Neutrophil (primary cell): ENCODE data around the gene TMEM135.

ENCODE experiments used
- H3K27ac ChIP-seq: fragments of 200-600 bp; sonication (generic); 2 replicates; pipeline ENCODE4 v1.5.1; 2016; ENCODE audit warnings: mild to moderate bottlenecking, moderate library complexity
- H3K27me3 ChIP-seq: fragments of 200-600 bp; sonication (generic); 2 replicates; pipeline ENCODE4 v1.6.0; 2016; ENCODE audit warnings: mild to moderate bottlenecking
- H3K36me3 ChIP-seq: fragments of 200-600 bp; sonication (generic); 2 replicates; pipeline ENCODE4 v1.5.1; 2017
- H3K4me1 ChIP-seq, 2 experiments: fragments of 200-600 bp in 1 of 2; sonication (generic) in 1 of 2; 1 replicate in 1 of 2; 2 replicates in 1 of 2; pipeline versions ENCODE4 v1.5.1 to v1.6.1; 2013 to 2016; ENCODE audit warnings: low read depth in 1 of 2, low read length in 1 of 2, mild to moderate bottlenecking in 1 of 2, moderate library complexity in 1 of 2; ENCODE audit not compliant: control insufficient read depth in 1 of 2, insufficient read depth in 1 of 2
- H3K4me3 ChIP-seq, 2 experiments: fragments of 200-600 bp in 1 of 2; sonication (generic) in 1 of 2; 1 replicate in 1 of 2; 2 replicates in 1 of 2; pipeline ENCODE4 v1.5.1; 2013 to 2016; ENCODE audit warnings: low read depth in 1 of 2, low read length in 1 of 2, mild to moderate bottlenecking in 1 of 2, moderate library complexity in 1 of 2
- H3K9me3 ChIP-seq: fragments of 200-600 bp; sonication (generic); 2 replicates; pipeline ENCODE4 v1.5.1; 2016
- TF ChIP-seq, protein P1 (sequence below): fragments of 200-600 bp; sonication (generic); IDR thresholded peaks from 2 replicates; pipeline ENCODE4 v1.5.1; 2016; ENCODE audit warnings: antibody characterized with exemption

The TMEM135 gene

DNA sequence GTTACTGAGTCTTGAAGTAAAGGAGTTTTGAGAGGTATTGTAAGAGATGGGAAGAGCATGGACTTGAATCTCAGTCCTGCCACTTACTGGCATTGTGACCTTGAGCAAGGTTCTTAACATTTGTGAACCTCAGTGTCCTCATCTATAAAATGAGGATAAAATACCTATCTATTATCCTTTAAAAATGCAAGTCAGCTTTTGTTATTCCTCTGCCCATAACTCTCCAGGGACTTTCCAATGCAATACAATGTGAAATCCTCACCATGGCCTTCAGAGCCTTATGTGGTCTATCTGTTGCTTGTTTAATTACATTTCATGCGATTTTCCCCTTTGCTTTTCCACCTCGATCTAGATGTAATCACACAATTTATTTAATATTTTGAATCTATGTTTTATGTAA is 9.1 kb downstream of the TMEM135 start:
- H3K4me1 ChIP-seq, result no peaks in the 10 kb centered on the region
- no peaks in the 10 kb centered on the region for H3K36me3 ChIP-seq
- no peak overlapping the region for H3K4me3 ChIP-seq
- H3K9me3 ChIP-seq, result no peaks in the 10 kb centered on the region
- H3K27me3 ChIP-seq, result no peaks in the 10 kb centered on the region
- TF ChIP-seq, protein P1, sequence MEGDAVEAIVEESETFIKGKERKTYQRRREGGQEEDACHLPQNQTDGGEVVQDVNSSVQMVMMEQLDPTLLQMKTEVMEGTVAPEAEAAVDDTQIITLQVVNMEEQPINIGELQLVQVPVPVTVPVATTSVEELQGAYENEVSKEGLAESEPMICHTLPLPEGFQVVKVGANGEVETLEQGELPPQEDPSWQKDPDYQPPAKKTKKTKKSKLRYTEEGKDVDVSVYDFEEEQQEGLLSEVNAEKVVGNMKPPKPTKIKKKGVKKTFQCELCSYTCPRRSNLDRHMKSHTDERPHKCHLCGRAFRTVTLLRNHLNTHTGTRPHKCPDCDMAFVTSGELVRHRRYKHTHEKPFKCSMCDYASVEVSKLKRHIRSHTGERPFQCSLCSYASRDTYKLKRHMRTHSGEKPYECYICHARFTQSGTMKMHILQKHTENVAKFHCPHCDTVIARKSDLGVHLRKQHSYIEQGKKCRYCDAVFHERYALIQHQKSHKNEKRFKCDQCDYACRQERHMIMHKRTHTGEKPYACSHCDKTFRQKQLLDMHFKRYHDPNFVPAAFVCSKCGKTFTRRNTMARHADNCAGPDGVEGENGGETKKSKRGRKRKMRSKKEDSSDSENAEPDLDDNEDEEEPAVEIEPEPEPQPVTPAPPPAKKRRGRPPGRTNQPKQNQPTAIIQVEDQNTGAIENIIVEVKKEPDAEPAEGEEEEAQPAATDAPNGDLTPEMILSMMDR, result no peak
- H3K27ac ChIP-seq, result no peak overlapping the region

GRCh38 chr11:87056091-87056490 is 18.4 kb downstream of the TMEM135 start:
- no peaks in the 10 kb centered on the region for H3K36me3 ChIP-seq
- H3K27ac ChIP-seq, result no peak overlapping the region
- TF ChIP-seq, protein P1, result no peak
- H3K9me3 ChIP-seq, result no peaks in the 10 kb centered on the region
- H3K4me3 ChIP-seq, result no peak overlapping the region
- no peaks in the 10 kb centered on the region for H3K27me3 ChIP-seq
- no peaks in the 10 kb centered on the region for H3K4me1 ChIP-seq

DNA sequence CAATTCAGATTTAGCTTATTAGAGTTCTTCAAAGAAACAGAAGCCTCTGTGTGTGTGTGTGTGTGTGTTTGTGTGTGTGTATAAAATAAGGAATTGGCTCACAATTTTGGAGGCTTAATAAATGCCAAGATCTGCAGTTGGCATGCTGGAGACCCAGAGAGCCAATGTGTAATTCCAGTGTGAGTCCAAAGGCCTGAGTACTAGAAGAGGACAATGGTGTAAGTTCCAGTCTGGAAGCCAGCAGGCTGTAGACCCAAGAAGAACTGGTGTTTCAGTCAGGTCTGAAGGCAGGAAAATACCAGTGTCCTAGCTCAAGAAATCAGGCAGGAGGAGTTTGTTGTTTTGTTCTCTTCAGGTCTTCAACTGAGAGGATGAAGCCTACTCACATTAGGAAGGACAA is 20.0 kb downstream of the TMEM135 start:
- Histone ChIP-seq H3K27me3 (no peaks in the 10 kb centered on the region), H3K27ac (no peak overlapping the region), H3K4me1 (no peaks in the 10 kb centered on the region), H3K36me3 (no peaks in the 10 kb centered on the region), H3K9me3 (no peaks in the 10 kb centered on the region), H3K4me3 (no peak overlapping the region)
- TF ChIP-seq, protein P1, result no peak

DNA sequence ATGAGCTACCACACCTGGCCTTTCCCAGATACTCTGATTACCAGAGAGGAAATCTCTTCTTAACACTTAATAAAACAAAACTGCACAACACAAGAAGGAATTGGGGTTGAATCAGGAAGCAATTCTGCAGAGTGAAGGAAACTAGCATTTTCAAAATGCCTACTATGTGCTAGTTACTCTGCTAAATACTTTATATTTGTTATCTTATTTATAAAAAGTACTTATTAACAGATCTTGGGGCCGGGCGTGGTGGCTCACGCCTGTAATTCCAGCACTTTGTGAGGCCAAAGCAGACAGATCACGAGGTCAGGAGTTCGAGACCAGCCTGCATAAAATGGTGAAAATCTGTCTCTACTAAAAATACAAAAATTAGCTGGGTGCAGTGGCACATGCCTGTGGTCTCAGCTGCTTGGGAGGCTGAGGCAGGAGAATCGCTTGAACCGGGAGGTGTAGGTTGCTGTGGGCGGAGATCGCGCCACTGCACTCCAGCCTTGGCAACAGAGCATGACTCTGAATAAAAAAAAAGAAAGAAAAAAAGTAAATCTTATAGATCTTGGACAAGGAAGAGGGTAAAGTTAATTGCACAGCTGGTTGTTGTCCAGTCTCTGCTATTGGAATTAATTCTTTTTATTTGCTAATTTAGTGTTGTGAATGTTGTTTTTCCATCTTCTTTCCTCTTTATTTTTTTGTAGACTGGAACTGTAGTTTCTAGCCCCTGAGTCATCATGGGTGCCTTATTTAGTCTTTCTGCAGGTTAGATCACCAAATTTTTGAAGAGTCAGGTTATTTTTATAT is 22.1 kb downstream of the TMEM135 start:
- Histone ChIP-seq H3K27me3 (no peaks in the 10 kb centered on the region), H3K27ac (no peak overlapping the region), H3K4me3 (no peak overlapping the region), H3K9me3 (no peaks in the 10 kb centered on the region), H3K36me3 (no peaks in the 10 kb centered on the region), H3K4me1 (no peaks in the 10 kb centered on the region)
- TF ChIP-seq, protein P1, result no peak

DNA sequence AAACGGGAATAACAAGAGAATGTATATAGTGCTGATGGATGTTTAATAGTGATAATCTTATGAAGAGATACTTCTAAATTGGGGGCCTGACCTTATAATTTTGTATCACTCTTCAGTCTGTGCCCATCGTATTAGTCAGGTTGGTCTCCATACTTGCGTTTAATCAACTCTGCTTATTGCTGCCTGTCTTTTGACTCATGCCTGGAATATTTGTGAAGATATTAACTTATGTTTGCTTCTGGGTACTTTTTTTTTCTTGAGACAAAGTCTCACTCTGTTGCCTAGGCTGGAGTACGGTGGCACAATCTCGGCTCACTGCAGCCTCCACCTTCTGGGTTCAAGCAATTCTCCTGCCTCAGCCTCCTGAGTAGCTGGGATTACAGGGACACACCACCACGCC is 24.0 kb downstream of the TMEM135 start:
- no peak overlapping the region for H3K27ac ChIP-seq
- H3K36me3 ChIP-seq, result no peaks in the 10 kb centered on the region
- TF ChIP-seq, protein P1, result no peak
- H3K9me3 ChIP-seq, result no peaks in the 10 kb centered on the region
- H3K27me3 ChIP-seq, result no peaks in the 10 kb centered on the region
- H3K4me1 ChIP-seq, result no peaks in the 10 kb centered on the region
- no peak overlapping the region for H3K4me3 ChIP-seq
